Activated naive CD4-positive, alpha-beta T cell treated with anti-CD3 and anti-CD28 coated beads, Interleukin-2, amount 10 ng/mL, durations not matched to agents 5 hours and 36 hours (primary cell): Measurements from ENCODE around the gene GALK2. TPM values are rescaled to one million over a fixed set of nuclear protein-coding genes. Genes with fewer than 3 reads are reported as not detected.

Source experiments
- microRNA-seq: library from miRNA; unstranded; fragments of <30 nt; microRNA quantifications from one replicate; pipeline ENCODE4 v1.2.0, GENCODE V29; 2022; ENCODE audit warnings: borderline microRNAs expressed, borderline replicate concordance
- total RNA-seq, 2 experiments: library from RNA; stranded (reverse); gene quantifications; one replicate each; pipeline ENCODE4 v1.2.3, GENCODE V29; 2021

Gene GALK2
- total RNA-seq = 10 to 100 TPM; 26.5 to 27.4 TPM

GRCh38 chr15:49169880-49170597 lies at the start of gene GALK2:
Gene GALK2 (plus strand): TSS chr15:49170247. CDS start chr15:49170323, 76 bp downstream.

GRCh38 chr15:49155110-49155833 lies 14.8 kb upstream of the GALK2 start, which contains the start of gene COPS2:
Gene COPS2 (minus strand): TSS chr15:49155599. CDS start chr15:49155578, 21 bp downstream.

Small RNA genes within 50 kb of the gene (microRNA-seq; reads per million reads assigned to microRNA genes)
- gene MIR4716 = not detected

Other genes with a start within 250 kb of the GALK2 start
- under 1 TPM; 0.10 to 0.39 TPM for gene SHC4, start 206.3 kb upstream of the GALK2 start, total RNA-seq
- gene SECISBP2L, start 123.8 kb upstream of the GALK2 start, total RNA-seq = 10 to 100 TPM; 31.0 to 34.0 TPM
- gene COPS2, start 14.6 kb upstream of the GALK2 start, total RNA-seq = 10 to 100 TPM; 53.7 to 58.2 TPM